HG03469 (cell line): Measurements from ENCODE around the gene MISP3.

Experiments
- ATAC-seq: cut with Tn5 transposase; IDR thresholded peaks from one replicate; pipeline ENCODE4 v1.9.1; 2021; ENCODE audit warnings: mild to moderate bottlenecking, moderate library complexity, moderate number of reproducible peaks; ENCODE audit not compliant: unreplicated experiment

MISP3 gene

GRCh38 chr19:14101003-14101545 lies 28.5 kb downstream of the MISP3 start:
- ATAC-seq: no peak

GRCh38 chr19:14102102-14102696 lies 29.6 kb downstream of the MISP3 start:
- ATAC-seq: no peak

GRCh38 chr19:14102756-14103155 lies 30.2 kb downstream of the MISP3 start:
- ATAC-seq: no peak

GRCh38 chr19:14103310-14103709 lies 30.7 kb downstream of the MISP3 start:
- ATAC-seq: no peak

GRCh38 chr19:14105680-14106079 lies 33.1 kb downstream of the MISP3 start:
- no peak for ATAC-seq

GRCh38 chr19:14106840-14107239 lies 34.3 kb downstream of the MISP3 start:
- ATAC-seq: no peak

- no peak for ATAC-seq
Measured at GRCh38 chr19:14107581-14108461, 35.2 kb downstream of the MISP3 start.

- no peak for ATAC-seq
Measured at GRCh38 chr19:14110650-14111049, 38.1 kb downstream of the MISP3 start.

- ATAC-seq: no peak
Measured at GRCh38 chr19:14111486-14111885, 38.9 kb downstream of the MISP3 start.

- ATAC-seq: no peak
Measured at GRCh38 chr19:14112051-14112808, 39.6 kb downstream of the MISP3 start.

GRCh38 chr19:14112809-14113385 lies 40.3 kb downstream of the MISP3 start:
- ATAC-seq: no peak

- ATAC-seq: no peak
Measured at GRCh38 chr19:14113762-14114414, 41.3 kb downstream of the MISP3 start.

- ATAC-seq: no peak
Measured at GRCh38 chr19:14114439-14114838, 41.9 kb downstream of the MISP3 start.

- ATAC-seq: no peak
Measured at GRCh38 chr19:14114854-14115253, 42.3 kb downstream of the MISP3 start.

GRCh38 chr19:14115756-14116155 lies 43.2 kb downstream of the MISP3 start:
- ATAC-seq: no peak

GRCh38 chr19:14116525-14116917 lies 43.9 kb downstream of the MISP3 start:
- ATAC-seq: no peak

- no peak for ATAC-seq
Measured at GRCh38 chr19:14116918-14117578, 44.5 kb downstream of the MISP3 start.

- peak; percentile 75 for ATAC-seq
Measured at GRCh38 chr19:14117668-14118164, 45.1 kb downstream of the MISP3 start, which contains the start of gene PRKACA. PRKACA (minus strand) TSS chr19:14117762; CDS start chr19:14117547, 215 bp downstream.

GRCh38 chr19:14118165-14119051 lies 45.8 kb downstream of the MISP3 start:
- ATAC-seq: no peak
